Testis (tissue), 3 donors: ENCODE results near the gene CELSR2. TPM values are rescaled to one million over a fixed set of nuclear protein-coding genes. Genes with fewer than 3 reads are reported as not detected.
A peak's percentile ranks its signal among the peaks of the same experiment; 100 is the strongest.

ENCODE experiments used
- DNase-seq: peaks from one replicate; pipeline ENCODE4 v3.0.0-alpha.2; 2019
- H3K27ac ChIP-seq, 2 donors: fragments of 200-600 bp; sonication (generic); one replicate each; pipeline ENCODE4 v1.5.1; 2019
- H3K27me3 ChIP-seq: fragments of 200-600 bp; sonication (generic); one replicate; pipeline ENCODE4 v1.5.1; 2019
- H3K36me3 ChIP-seq: fragments of 200-600 bp; sonication (generic); one replicate; pipeline ENCODE4 v1.5.1; 2017; ENCODE audit warnings: low read depth; ENCODE audit errors: missing control alignments
- H3K4me1 ChIP-seq: fragments of 200-600 bp; sonication (generic); one replicate; pipeline ENCODE4 v1.5.1; 2019
- H3K4me3 ChIP-seq, 2 donors: fragments of 200-600 bp; sonication (generic); one replicate each; pipeline ENCODE4 v1.5.1; 2017 to 2019
- H3K9me3 ChIP-seq: fragments of 200-600 bp; sonication (generic); one replicate; pipeline ENCODE4 v1.5.1; 2017
- CTCF ChIP-seq, 3 experiments: fragments of 450-650 bp in 2 of 3; fragments of 200-600 bp in 1 of 3; sonication (generic) in 1 of 3; IDR thresholded peaks; one replicate each; pipeline ENCODE4 v1.5.1; 2016 to 2019; ENCODE audit warnings: antibody characterized with exemption in 3 of 3, mild to moderate bottlenecking in 2 of 3, moderate library complexity in 1 of 3
- POLR2A ChIP-seq: fragments of 450-650 bp; IDR thresholded peaks from one replicate; pipeline ENCODE4 v1.6.1; 2017; ENCODE audit warnings: antibody characterized with exemption, mild to moderate bottlenecking, moderate library complexity
- WGBS, 2 donors: methylation state at CpG; one replicate each; pipeline ENCODE4 v1.1.5; 2018; 5-methylcytosine and 5-hydroxymethylcytosine counted together
- intact Hi-C: fragments of 100-400 bp; cut with DNase I; formaldehyde crosslinking; loops from one replicate; pipeline ENCODE4 v1.15.1; 2023; ENCODE audit warnings: low total_unique reads
- polyA plus RNA-seq: library from polyadenylated mRNA; stranded (reverse); fragments of 350-450 nt; fragmentation: Illumina TruSeq; extraction: RNeasy Lipid Tissue Mini Kit (QIAGEN cat#74804); gene quantifications from one replicate; pipeline ENCODE4 v1.2.3, GENCODE V29; 2014; ENCODE audit warnings: low read depth, low replicate concordance; ENCODE audit not compliant: insufficient read depth
- total RNA-seq, 2 donors: library from RNA; depleted of rRNA; stranded (reverse); fragments of >200 nt; gene quantifications; one replicate each; pipeline ENCODE4 v1.2.3, GENCODE V29; 2016

The CELSR2 gene
- total and polyA plus RNA-seq, 3 donors from 2014 or later: 59.6 to 140 (median 107) TPM

- no peak for DNase-seq
Measured at GRCh38 chr1:109239047-109239408, 10.3 kb upstream of the CELSR2 start.

GRCh38 chr1:109239409-109240068 lies 9.8 kb upstream of the CELSR2 start:
- no peaks in the 10 kb centered on the region for H3K36me3 ChIP-seq
- peak overlapping the region; percentile 8 to 68 for H3K27ac ChIP-seq
- DNase-seq: peak; percentile 53
- H3K4me3 ChIP-seq: no peak overlapping the region
- intact Hi-C loops: no loop called here
- TF ChIP-seq CTCF (IDR thresholded peaks at IDR 0.05): peak; percentile 31 to 57 (median 50)
- no peak for TF ChIP-seq POLR2A
- H3K9me3 ChIP-seq: no peaks in the 10 kb centered on the region
- H3K4me1 ChIP-seq: peaks cover 29% of the 10 kb centered on the region
- 56 to 61% methylated on average over 6 of the region's 6 CpGs for WGBS, 2 donors
- no peaks in the 10 kb centered on the region for H3K27me3 ChIP-seq

More at GRCh38 chr1:109239047-109239408, 10.3 kb upstream of the CELSR2 start:
- 63 to 80% methylated on average over 5 of the region's 5 CpGs for WGBS, 2 donors
- no peak overlapping the region for H3K4me3 ChIP-seq
- H3K36me3 ChIP-seq: no peaks in the 10 kb centered on the region
- H3K9me3 ChIP-seq: no peaks in the 10 kb centered on the region
- H3K27ac ChIP-seq: no peak overlapping the region
- H3K4me1 ChIP-seq: peaks cover 29% of the 10 kb centered on the region
- TF ChIP-seq CTCF (IDR thresholded peaks at IDR 0.05): no peak
- TF ChIP-seq POLR2A: no peak
- H3K27me3 ChIP-seq: no peaks in the 10 kb centered on the region
- intact Hi-C loops: no loop called here

- H3K9me3 ChIP-seq: no peaks in the 10 kb centered on the region
- TF ChIP-seq POLR2A: no peak
- TF ChIP-seq CTCF (IDR thresholded peaks at IDR 0.05): no peak
- no peak overlapping the region for H3K4me3 ChIP-seq
- peak overlapping the region; percentile 8 to 68 for H3K27ac ChIP-seq
- DNase-seq: peak; percentile 78
- H3K27me3 ChIP-seq: no peaks in the 10 kb centered on the region
- intact Hi-C loops: no loop called here
- peaks cover 29% of the 10 kb centered on the region for H3K4me1 ChIP-seq
- H3K36me3 ChIP-seq: no peaks in the 10 kb centered on the region
- WGBS, 2 donors: 11 to 27% methylated on average over 14 to 26 of the region's 26 CpGs
Measured at GRCh38 chr1:109240158-109241152, 8.9 kb upstream of the CELSR2 start.

GRCh38 chr1:109241344-109241743 lies 8.0 kb upstream of the CELSR2 start:
- Histone ChIP-seq H3K27me3 (no peaks in the 10 kb centered on the region), H3K9me3 (no peaks in the 10 kb centered on the region), H3K4me3 (no peak overlapping the region), H3K4me1 (peaks cover 29% of the 10 kb centered on the region), H3K27ac (no peak overlapping the region), H3K36me3 (no peaks in the 10 kb centered on the region)
- no peak for DNase-seq
- TF ChIP-seq CTCF (IDR thresholded peaks at IDR 0.05) (no peak), POLR2A (no peak)
- intact Hi-C loops: no loop called here
- WGBS, 2 donors: 49 to 76% methylated on average over 6 of the region's 6 CpGs
